ENCODE data around the gene MED16. TPM values are rescaled to one million over a fixed set of nuclear protein-coding genes. Genes with fewer than 3 reads are reported as not detected.

MED16 gene
- total RNA-seq, 1 experiment from 2014 or later: 20.4 TPM

Other genes starting within 250 kb of the MED16 start
- gene RNF126, start 230.0 kb downstream of the MED16 start, total RNA-seq (2014; rRNA removed; shearing (Covaris generic); ENCODE audit: low replicate concordance): 22.0 and 23.5 TPM in 2 replicates
- gene FSTL3, start 216.8 kb downstream of the MED16 start, total RNA-seq (2014; rRNA removed; shearing (Covaris generic); ENCODE audit: low replicate concordance): 16.0 and 25.0 TPM in 2 replicates
- not detected in 2 replicates for gene PRSS57, start 197.7 kb downstream of the MED16 start, total RNA-seq (2014; rRNA removed; shearing (Covaris generic); ENCODE audit: low replicate concordance)
- 9.3 and 10.5 TPM in 2 replicates for gene PALM, start 184.3 kb downstream of the MED16 start, total RNA-seq (2014; rRNA removed; shearing (Covaris generic); ENCODE audit: low replicate concordance)
- gene MISP, start 142.1 kb downstream of the MED16 start, total RNA-seq (2014; rRNA removed; shearing (Covaris generic); ENCODE audit: low replicate concordance): not detected in 2 replicates
- 197 and 260 TPM in 2 replicates for gene PTBP1, start 95.7 kb downstream of the MED16 start, total RNA-seq (2014; rRNA removed; shearing (Covaris generic); ENCODE audit: low replicate concordance)
- gene PLPPR3, start 71.2 kb downstream of the MED16 start, total RNA-seq (2014; rRNA removed; shearing (Covaris generic); ENCODE audit: low replicate concordance): not detected in 2 replicates
- not detected in 2 replicates for gene AZU1, start 65.3 kb downstream of the MED16 start, total RNA-seq (2014; rRNA removed; shearing (Covaris generic); ENCODE audit: low replicate concordance)
- gene PRTN3, start 52.2 kb downstream of the MED16 start, total RNA-seq (2014; rRNA removed; shearing (Covaris generic); ENCODE audit: low replicate concordance): not detected in 2 replicates
- gene ELANE, start 40.9 kb downstream of the MED16 start, total RNA-seq (2014; rRNA removed; shearing (Covaris generic); ENCODE audit: low replicate concordance): not detected in 2 replicates
- gene CFD, start 33.5 kb downstream of the MED16 start, total RNA-seq (2014; rRNA removed; shearing (Covaris generic); ENCODE audit: low replicate concordance): 2.8 TPM in 1 of 2 replicates, not detected in the other
- not detected in 2 replicates for gene RNU6-9, start 297 bp upstream of the MED16 start, total RNA-seq (2014; rRNA removed; shearing (Covaris generic); ENCODE audit: low replicate concordance)
- gene R3HDM4, start 20.0 kb upstream of the MED16 start, total RNA-seq (2014; rRNA removed; shearing (Covaris generic); ENCODE audit: low replicate concordance): 6.4 and 9.5 TPM in 2 replicates
- not detected in 2 replicates for gene KISS1R, start 24.1 kb upstream of the MED16 start, total RNA-seq (2014; rRNA removed; shearing (Covaris generic); ENCODE audit: low replicate concordance)
- 1.0 and 6.6 TPM in 2 replicates for gene ARID3A, start 32.8 kb upstream of the MED16 start, total RNA-seq (2014; rRNA removed; shearing (Covaris generic); ENCODE audit: low replicate concordance)
- 37.8 and 61.8 TPM in 2 replicates for gene WDR18, start 91.2 kb upstream of the MED16 start, total RNA-seq (2014; rRNA removed; shearing (Covaris generic); ENCODE audit: low replicate concordance)
- not detected in 2 replicates for gene GRIN3B, start 107.2 kb upstream of the MED16 start, total RNA-seq (2014; rRNA removed; shearing (Covaris generic); ENCODE audit: low replicate concordance)
- 40.3 and 75.8 TPM in 2 replicates for gene TMEM259, start 127.9 kb upstream of the MED16 start, total RNA-seq (2014; rRNA removed; shearing (Covaris generic); ENCODE audit: low replicate concordance)
- not detected in 2 replicates for gene RNU6-2, start 128.3 kb upstream of the MED16 start, total RNA-seq (2014; rRNA removed; shearing (Covaris generic); ENCODE audit: low replicate concordance)
- 52.7 and 84.9 TPM in 2 replicates for gene CNN2, start 133.4 kb upstream of the MED16 start, total RNA-seq (2014; rRNA removed; shearing (Covaris generic); ENCODE audit: low replicate concordance)
- gene ABCA7, start 146.9 kb upstream of the MED16 start, total RNA-seq (2014; rRNA removed; shearing (Covaris generic); ENCODE audit: low replicate concordance): 0.26 and 4.3 TPM in 2 replicates
- gene ARHGAP45, start 174.0 kb upstream of the MED16 start, total RNA-seq (2014; rRNA removed; shearing (Covaris generic); ENCODE audit: low replicate concordance): not detected in 2 replicates
- gene POLR2E, start 202.2 kb upstream of the MED16 start, total RNA-seq (2014; rRNA removed; shearing (Covaris generic); ENCODE audit: low replicate concordance): 128 and 157 TPM in 2 replicates
- gene GPX4, start 210.8 kb upstream of the MED16 start, total RNA-seq (2014; rRNA removed; shearing (Covaris generic); ENCODE audit: low replicate concordance): 293 and 320 TPM in 2 replicates

Measured in MG63 (cell line).